DND-41 (cell line): ENCODE measurements around the gene RNPEPL1.

ENCODE experiments used
- EZH2 ChIP-seq: IDR thresholded peaks from 3 replicates; pipeline ENCODE4 v1.6.1; 2012; ENCODE audit warnings: borderline replicate concordance, low read depth, mild to moderate bottlenecking, moderate library complexity, low read length, inconsistent platforms; ENCODE audit not compliant: severe bottlenecking
- TF ChIP-seq, protein P1 (sequence below): IDR thresholded peaks from 2 replicates; pipeline ENCODE4 v1.5.1; 2012; ENCODE audit warnings: borderline replicate concordance, low read length, moderate library complexity, mild to moderate bottlenecking; ENCODE audit not compliant: poor library complexity, severe bottlenecking; ENCODE audit errors: extremely low read depth

DNA sequence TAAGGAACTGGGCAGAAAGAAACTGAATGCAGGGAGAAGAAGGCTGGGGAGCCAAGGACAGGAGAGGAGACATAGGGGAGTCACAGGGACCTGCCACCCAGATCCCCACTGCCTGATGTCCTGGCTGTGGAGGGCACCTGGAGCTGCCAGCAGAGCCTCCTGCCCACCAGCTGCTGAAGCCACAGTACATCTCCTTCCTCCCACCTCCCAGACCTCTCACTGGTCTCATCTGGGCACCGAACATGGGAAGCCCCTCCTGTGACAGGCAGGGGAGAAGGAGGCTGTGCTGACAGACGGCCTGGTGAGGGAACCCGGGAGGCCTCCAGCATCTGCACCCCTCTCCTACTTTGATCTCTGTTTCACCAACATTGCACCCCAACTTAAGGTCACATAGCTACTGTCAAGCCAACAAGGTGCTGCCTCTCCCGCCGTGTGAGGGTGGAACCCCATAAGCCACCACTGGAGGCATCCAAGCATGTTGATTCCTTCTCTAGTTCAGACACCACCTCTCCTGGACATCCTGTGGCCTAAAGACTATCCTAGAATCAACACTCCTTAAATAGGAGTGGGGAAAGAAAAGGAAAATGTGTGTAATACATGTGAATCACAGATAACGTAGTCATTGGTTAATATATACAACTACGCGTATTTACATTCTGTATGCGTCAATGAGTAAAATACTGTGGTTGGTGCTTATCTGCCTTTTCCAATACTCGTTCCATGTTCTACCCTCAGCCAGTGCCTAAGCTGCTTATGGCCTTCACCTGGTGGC is 3.5 kb upstream of the RNPEPL1 start:
- TF ChIP-seq, protein P1, sequence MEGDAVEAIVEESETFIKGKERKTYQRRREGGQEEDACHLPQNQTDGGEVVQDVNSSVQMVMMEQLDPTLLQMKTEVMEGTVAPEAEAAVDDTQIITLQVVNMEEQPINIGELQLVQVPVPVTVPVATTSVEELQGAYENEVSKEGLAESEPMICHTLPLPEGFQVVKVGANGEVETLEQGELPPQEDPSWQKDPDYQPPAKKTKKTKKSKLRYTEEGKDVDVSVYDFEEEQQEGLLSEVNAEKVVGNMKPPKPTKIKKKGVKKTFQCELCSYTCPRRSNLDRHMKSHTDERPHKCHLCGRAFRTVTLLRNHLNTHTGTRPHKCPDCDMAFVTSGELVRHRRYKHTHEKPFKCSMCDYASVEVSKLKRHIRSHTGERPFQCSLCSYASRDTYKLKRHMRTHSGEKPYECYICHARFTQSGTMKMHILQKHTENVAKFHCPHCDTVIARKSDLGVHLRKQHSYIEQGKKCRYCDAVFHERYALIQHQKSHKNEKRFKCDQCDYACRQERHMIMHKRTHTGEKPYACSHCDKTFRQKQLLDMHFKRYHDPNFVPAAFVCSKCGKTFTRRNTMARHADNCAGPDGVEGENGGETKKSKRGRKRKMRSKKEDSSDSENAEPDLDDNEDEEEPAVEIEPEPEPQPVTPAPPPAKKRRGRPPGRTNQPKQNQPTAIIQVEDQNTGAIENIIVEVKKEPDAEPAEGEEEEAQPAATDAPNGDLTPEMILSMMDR, result peak; percentile 52
- no peak for TF ChIP-seq EZH2
